Gastrocnemius medialis (tissue), 4 donors: ENCODE measurements around the gene CCDC186.

Experiments used
- CTCF ChIP-seq, 5 experiments: fragments of 450-650 bp in 3 of 5; fragments of 200-600 bp in 2 of 5; sonication (generic) in 2 of 5; IDR thresholded peaks in 4 of 5; conservative IDR thresholded peaks in 1 of 5; 1 replicate in 4 of 5; 2 replicates in 1 of 5; pipeline ENCODE4 v1.5.1; 2016 to 2019; ENCODE audit warnings: antibody characterized with exemption in 5 of 5, mild to moderate bottlenecking in 3 of 5, moderate library complexity in 3 of 5
- POLR2A ChIP-seq, 2 donors: fragments of 450-650 bp; IDR thresholded peaks; one replicate each; pipeline ENCODE4 v1.6.1; 2017; ENCODE audit warnings: antibody characterized with exemption in 2 of 2, mild to moderate bottlenecking in 2 of 2, moderate library complexity in 2 of 2

GRCh38 chr10:114121031-114121430 lies 53.0 kb downstream of the CCDC186 start:
- TF ChIP-seq POLR2A (IDR thresholded peaks at IDR 0.05) (no peak), CTCF (IDR thresholded peaks at IDR 0.05 in 4 of 5, conservative IDR thresholded peaks at IDR 0.05 in 1 of 5) (no peak)
